Right renal cortex interstitium (tissue), 3 donors: ENCODE data around the gene CALR3. TPM values are rescaled to one million over a fixed set of nuclear protein-coding genes. Genes with fewer than 3 reads are reported as not detected.

ENCODE experiments used
- DNase-seq, 3 donors: peaks; one replicate each; pipeline ENCODE4 v3.0.0-alpha.2; 2013; ENCODE audit warnings: low read depth in 3 of 3, low spot score in 2 of 3
- polyA plus RNA-seq, 3 donors: library from polyadenylated mRNA; unstranded; fragments of 120-200 nt; gene quantifications; one replicate each; pipeline ENCODE4 v1.2.1, GENCODE V29; 2013; ENCODE audit not compliant: insufficient read length in 3 of 3

CALR3 gene
- polyA plus RNA-seq, 3 donors = 0.12 TPM; not detected in 2

- DNase-seq = no peak
Measured at GRCh38 chr19:16435238-16435917, 60.6 kb downstream of the CALR3 start.

GRCh38 chr19:16433986-16434385 is 62.0 kb downstream of the CALR3 start:
- DNase-seq = no peak

- DNase-seq = no peak
Measured at GRCh38 chr19:16429759-16430091, 66.2 kb downstream of the CALR3 start.

- DNase-seq = no peak
Measured at GRCh38 chr19:16429066-16429758, 66.8 kb downstream of the CALR3 start.

Other genes with a start within 250 kb of the CALR3 start
- 10 to 100 TPM; 17.5 to 22.4 (median 20.1) TPM for gene KLF2, start 171.3 kb downstream of the CALR3 start, polyA plus RNA-seq
- 10 to 100 TPM; 24.9 to 29.3 (median 25.6) TPM for gene EPS15L1, start 24.2 kb downstream of the CALR3 start, polyA plus RNA-seq
- 10 to 100 TPM; 10.9 to 14.9 (median 13.3) TPM for gene C19orf44, start 227 bp upstream of the CALR3 start, polyA plus RNA-seq
- 10 to 100 TPM; 28.9 to 30.1 (median 29.4) TPM for gene CHERP, start 46.3 kb upstream of the CALR3 start, polyA plus RNA-seq
- gene SLC35E1, start 76.2 kb upstream of the CALR3 start, polyA plus RNA-seq = 10 to 100 TPM; 40.0 to 42.8 (median 42.4) TPM
- 1 to 10 TPM; 5.8 to 6.4 (median 5.9) TPM for gene MED26, start 132.0 kb upstream of the CALR3 start, polyA plus RNA-seq
- 100 to 1,000 TPM; 105 to 113 (median 110) TPM for gene SMIM7, start 164.0 kb upstream of the CALR3 start, polyA plus RNA-seq
- 1 to 10 TPM; 7.9 to 9.3 (median 8.0) TPM for gene TMEM38A, start 165.0 kb upstream of the CALR3 start, polyA plus RNA-seq
- gene NWD1, start 223.7 kb upstream of the CALR3 start, polyA plus RNA-seq = under 1 TPM; 0.04 to 0.06 (median 0.04) TPM